GM18519 (cell line): Measurements from ENCODE around the gene TRAF5.
A peak's percentile ranks its signal among the peaks of the same experiment; 100 is the strongest.
"Not testable (repeated sequence)": the region's sequence is repeated elsewhere in the genome, so short reads cannot be mapped to it uniquely, and the experiment has no call there.

Experiments used
- ATAC-seq: cut with Tn5 transposase; IDR thresholded peaks from one replicate; pipeline ENCODE4 v1.9.1; 2021; ENCODE audit warnings: mild to moderate bottlenecking, moderate library complexity; ENCODE audit not compliant: unreplicated experiment, low FRiP score

Gene TRAF5

DNA sequence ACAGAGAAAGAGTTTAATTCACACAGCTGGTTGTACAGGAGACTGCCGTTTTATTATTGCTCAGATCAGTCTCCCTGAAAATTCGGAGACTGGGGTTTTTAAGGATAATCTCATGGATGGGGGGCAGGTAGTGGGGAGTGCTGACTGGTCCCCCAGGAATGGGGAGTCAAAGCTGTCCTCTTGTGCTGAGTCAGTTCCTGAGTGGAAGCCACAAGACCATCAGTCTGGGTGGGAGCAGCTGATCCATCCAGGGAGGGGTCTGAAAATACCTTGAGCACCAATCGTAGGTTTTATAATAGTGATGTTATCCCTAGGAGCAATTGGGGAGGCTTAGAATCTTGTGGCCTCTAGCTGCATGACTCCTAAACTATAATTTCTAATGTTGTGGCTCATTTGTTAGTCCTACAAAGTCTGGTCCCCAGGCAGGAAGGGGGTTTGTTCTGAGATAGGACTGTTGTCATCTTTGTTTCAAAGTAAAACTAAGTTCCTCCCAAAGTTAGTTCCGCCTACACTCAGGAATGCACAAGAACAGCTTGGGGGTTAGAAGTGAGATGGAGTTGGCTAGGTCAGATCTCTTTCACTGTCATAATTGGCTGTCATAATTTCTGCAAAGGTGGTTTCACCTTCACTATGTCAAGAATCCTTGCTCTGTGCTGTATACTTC is 50.3 kb downstream of the TRAF5 start:
- no peak for ATAC-seq

DNA sequence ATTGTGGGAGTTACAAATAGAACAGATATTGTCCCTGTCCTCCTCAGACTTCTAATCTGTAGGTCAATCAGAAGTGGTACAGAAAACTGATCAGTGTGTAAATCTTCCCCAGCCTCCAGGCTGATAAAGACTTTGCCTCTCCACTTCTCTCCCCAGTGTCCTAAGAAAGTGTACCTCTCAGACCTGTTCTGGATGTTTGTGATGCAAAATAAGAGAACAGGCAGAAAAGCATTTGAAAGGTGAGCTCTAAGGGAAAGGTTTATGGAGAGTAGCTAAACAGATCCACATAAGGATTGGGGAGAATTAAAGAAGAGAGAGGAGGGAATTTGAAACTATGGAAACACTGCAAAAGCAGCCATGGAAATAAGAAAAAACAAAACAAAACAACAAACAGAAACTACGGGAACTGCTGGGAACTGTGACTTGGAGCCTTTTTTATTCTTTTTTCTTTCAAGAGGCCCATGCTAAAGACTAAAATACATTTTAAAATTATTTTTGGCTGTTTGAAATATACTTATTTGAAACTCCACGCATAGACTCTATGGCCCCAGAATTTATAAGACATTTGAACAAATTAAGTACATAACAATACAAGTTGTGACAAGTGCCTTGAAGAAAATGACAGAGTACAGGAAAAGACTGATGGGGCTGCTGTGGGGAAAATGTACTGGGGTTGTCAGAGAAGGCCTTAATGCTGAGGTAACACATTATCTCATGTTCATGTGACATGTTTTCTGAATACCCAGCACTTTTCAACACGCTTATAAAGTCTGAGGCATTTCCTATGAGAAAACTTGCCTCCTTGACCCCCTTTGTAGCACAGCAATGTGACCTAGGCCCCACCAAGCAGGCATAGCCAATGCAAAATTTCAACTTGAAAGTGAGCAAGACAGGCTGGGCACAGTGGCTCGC is 51.2 kb downstream of the TRAF5 start:
- ATAC-seq, result no peak

DNA sequence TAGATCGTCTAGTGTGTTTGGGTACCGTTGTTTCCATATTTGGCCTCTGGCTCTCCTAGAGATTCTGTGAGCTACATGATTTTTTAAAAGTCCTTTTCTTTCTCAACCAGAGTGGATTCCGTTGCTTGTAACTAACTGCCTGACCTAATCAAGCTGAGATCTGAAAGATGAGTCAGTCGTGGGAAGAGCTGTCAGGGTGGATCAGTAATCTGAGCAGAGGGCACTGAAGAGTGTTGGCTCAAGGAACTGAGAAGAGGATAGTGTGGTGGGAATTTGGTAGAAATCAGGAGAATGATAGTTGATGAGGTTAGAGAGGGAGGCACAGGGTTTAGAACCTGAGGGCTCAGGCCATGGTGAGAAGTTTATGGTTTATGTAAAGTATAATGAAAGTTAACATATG is 52.2 kb downstream of the TRAF5 start:
- no peak for ATAC-seq

DNA sequence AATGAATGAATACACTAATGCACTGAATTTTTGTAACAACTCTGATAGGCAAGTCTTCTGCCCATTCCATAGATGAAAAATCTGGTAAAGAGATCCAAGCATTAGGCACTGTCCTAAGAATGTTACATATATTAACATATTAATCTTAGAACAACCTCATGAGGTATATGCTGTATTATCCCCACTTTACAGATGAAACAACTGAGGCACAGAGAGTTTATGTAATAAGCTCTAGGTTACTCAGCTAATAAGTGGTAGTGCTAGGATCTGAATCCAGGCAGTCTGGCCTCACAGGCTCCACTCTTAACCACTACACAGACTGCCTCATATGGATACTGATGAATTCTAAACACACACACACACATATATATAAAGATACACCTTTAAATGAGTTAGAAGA is 52.8 kb downstream of the TRAF5 start:
- no peak for ATAC-seq

DNA sequence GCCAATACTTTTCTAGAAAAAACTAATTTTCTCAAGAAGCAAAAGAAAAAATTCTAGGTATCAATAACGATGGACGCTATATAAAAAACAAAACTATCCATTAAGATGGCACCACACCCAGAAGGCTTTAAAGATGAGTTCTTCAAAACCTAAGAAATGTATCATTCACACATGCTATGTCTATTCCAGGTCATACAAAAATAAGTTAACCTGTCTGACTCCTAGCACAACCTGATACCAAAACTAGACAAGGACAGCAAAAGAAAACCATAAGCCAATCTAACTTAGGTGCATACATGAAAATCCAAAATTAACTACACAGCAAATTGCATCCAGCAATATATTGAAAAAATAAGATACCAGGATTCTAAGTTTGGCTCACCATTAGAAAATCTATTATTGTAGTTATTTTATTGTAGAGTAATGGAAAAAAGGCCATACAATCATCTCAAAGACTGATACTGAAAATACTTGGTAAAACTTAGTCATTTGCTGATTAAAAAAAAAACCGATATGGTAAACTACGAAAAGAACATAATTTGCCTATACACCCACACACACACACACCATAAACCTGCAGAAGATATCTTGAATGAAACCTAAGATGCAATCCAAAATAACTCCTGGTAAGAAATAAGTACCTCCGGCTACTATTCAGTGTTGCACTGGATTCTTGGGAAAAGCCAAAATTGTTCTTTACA is 55.0 kb downstream of the TRAF5 start:
- ATAC-seq, result peak; percentile 30

DNA sequence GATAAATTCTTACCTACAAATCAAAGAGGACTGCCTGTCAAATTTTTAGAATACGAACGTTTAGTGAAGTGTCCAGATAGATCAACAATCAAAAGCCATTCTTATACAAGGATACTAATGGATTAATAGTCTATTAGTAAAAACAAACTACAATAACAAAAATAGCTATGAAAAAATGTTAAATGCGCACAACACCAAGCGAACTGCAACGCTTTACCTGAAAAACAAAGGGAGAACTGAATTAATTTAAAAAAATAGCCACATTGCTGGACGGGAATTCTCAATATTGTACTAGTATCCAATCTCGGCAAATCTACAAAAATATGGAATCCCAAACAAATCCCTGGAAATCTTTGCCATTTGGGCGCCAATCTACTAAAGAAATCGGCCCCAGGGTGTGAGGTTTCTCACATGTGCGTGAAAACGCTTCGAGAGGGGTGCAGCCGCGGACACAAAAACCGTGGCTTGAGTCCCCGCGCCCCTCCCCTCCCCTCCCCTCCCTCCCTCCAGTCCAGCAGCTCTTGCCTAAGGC is 55.6 kb downstream of the TRAF5 start:
- ATAC-seq, result no peak

DNA sequence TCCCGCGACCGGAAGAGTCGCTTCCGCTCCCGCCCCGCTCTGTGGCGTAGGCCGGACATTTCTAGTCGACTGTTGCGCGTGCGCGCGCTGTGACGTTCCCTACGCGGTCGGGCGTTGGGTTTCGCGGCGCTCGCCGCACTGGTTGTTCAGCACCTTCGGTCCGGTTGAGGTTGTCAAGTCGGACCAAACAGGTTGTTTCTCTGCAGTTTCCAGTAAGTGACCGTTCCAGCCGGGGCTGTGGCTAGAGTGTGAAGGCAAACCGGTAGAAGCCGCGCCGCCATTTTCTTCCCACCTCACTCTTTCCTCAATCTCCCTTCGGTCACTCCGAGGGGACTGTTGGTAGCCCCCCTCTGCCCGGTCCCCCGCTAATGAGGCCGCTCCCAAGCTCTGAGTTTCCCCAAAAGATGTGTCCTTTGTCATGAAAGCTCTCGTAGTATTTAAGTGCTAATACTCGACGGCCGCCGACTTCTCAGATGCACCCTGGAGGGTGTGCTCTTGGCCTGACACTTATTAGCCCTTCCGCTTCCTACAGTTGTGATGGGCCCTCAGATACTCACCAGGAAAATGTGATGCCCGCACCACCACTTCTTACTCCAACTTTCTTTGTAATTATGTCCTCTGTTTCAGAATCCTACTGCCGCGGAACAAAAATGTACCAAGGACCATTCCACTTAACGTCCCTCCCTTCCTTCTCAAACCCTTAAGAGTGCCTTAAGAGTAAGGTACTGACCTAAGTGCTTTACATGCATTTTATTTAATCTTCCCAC is 56.3 kb downstream of the TRAF5 start:
- peak; percentile 84 for ATAC-seq

DNA sequence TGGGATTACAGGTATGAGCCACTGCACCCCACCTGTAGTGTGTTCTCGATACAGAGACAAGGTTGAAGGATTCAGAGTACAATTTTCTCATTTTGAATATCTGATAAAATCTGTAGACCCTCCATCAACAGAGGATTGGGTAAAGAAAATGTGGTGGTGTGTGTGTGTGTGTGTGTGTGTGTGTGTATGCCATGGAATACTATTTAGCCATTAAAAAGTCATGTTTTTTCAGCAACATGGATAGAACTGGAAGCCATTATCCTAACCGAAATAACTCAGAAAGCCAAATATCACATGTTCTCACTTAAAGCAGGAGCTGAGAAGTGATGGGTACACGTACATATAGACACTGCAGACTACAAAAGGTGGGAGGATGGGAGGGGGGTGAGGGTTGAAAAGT is 57.9 kb downstream of the TRAF5 start:
- ATAC-seq, result no peak

DNA sequence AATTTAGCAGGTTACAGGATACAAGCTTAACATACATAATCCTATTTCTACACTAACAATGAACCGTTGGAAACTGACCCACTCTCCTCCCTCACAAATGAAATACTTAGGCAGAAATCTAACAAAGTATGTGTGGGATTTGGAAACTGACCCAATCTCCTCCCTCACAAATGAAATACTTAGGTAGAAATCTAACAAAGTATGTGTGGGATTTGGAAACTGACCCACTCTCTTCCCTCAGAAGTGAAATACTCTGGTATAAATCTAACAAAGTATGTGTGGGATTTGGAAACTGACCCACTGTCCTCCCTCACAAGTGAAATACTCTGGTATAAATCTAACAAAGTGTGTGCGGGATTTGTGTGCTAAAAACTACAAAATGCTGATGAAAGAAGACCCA is 60.3 kb downstream of the TRAF5 start:
- no peak for ATAC-seq

DNA sequence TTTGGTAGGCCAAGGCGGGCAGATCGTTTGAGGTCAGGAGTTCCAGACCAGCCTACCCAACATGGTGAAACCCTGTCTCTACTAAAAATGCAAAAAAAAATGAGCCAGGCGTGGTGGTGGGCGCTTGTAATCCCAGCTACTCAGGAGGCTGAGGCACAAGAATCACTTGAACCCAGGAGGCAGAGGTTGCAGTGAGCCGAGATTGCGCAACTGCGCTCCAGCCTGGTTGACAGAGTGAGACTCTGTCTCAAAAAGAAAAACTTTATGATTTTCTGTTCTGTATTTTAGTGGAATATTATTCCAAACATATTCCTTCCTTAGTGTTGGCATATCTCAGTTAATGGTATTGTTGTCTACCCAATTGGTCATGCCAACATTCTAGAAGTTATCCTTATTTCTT is 64.2 kb downstream of the TRAF5 start:
- ATAC-seq, result not testable (repeated sequence)

DNA sequence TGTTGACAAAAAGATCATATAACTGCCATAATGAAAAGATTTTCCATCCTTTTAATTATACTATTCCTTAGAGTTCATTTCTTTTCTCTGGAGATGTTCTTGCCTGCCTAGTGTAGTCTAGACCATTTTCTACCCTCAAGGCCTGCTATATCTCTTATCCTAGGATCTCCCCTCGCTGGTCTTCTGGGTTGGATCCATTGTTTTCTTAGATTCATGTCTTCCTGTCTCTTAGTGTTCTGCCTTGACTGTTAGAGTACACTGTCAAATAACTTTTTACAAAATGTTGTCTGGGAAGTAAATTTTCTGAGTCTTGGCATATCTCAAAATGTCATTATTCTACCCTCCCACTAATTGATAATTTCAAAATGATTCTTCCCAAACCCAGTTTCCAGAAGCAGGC is 66.6 kb downstream of the TRAF5 start:
- ATAC-seq, result no peak

DNA sequence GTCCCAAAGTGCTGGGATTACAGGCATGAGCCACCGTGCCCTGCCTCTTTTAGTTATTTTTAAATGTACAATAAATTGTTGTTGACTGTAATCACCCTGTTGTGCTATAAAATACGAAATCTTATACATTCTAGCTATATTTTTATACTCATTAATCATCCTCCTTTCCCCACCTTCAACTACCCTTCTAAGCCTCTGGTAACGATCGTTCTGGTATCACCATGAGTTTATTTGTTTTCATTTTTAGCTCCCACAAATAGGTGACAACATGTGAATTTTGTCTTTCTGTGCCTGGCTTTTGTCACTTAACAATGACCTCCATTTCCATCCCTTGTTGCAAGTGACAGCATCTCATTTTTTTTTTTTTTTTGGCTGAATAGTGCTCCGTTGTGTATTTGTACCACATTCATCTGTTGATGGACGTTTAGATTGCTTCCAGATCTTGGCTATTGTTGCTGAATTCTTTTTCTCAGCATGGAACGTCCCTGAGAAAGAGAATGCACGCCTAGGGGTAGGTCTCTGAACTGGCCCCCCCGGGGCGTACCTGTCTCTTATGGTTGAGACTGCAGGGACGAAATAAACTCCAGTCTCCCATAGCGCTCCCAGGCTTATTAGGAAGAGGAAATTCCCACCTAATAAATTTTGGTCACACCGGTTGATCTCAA is 71.8 kb downstream of the TRAF5 start:
- ATAC-seq, result not testable (repeated sequence)

DNA sequence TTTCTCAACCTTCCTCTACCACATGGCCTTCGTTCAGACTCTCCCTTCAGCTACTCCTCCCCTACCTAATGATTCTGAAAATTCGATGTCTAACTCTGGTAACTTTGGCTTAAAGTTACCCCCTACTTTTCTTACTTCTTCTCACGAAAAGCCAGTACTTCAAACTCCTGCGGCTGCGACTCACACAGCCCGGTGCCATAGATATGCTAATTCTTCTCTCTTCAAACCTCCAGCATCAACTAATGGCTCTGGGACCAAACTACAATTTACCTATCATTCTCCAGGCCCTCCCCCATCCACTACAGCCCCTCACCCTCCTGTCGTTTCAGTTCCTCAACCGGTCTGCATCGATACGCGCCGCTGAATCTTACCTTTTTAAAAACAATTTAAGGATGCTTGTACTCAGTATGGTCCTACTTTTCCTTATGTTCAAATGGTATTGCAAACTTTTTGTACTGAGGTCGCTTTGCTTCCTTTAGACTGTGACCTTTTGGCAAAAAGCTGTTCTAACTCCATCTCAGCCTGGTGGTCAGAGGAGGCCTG is 73.3 kb downstream of the TRAF5 start:
- ATAC-seq, result not testable (repeated sequence)

DNA sequence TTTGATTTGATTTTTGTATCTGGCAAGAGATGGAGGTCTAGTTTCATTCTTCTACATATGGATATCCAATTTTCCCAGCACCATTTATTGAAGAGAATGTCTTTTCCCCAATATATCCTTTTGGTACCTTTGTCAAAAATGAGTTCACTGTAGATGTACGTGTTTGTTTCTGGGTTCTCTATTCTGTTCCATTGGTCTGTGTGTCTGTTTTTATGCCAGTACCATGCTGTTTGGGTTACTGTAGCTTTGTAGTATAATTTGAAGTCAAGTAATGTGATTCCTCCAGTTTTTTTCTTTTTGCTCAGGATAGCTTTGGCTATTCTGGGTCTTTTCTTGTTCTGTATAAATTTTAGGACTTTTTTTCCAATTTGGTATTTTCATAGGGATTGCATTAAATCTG is 75.1 kb downstream of the TRAF5 start:
- not testable (repeated sequence) for ATAC-seq

DNA sequence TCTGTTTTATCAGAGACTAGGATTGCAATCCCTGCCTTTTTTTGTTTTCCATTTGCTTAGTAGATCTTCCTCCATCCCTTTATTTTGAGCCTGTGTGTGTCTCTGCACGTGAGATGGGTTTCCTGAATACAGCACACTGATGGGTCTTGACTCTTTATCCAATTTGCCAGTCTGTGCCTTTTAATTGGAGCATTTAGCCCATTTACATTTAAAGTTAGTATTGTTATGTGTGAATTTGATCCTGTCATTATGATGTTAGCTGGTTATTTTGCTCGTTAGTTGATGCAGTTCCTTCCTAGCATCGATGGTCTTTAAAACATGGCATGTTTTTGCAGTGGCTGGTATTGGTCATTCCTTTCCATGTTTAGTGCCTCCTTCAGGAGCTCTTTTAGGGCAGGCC is 79.5 kb downstream of the TRAF5 start:
- ATAC-seq, result not testable (repeated sequence)

DNA sequence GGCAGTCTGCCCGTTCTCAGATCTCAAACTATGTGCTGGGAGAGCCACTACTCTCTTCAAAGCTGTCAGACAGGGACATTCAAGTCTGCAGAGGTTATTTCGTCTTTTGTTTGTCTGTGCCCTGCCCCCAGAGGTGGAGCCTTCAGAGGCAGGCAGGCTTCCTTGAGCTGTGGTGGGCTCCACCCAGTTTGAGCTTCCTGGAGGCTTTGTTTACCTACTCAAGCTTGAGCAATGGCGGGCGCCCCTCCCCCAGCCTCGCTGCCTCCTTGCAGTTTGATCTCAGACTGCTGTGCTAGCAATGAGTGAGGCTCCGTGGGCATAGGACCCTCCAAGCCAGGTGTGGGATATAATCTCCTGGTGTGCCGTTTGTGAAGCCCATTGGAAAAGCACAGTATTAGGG is 81.1 kb downstream of the TRAF5 start:
- not testable (repeated sequence) for ATAC-seq

DNA sequence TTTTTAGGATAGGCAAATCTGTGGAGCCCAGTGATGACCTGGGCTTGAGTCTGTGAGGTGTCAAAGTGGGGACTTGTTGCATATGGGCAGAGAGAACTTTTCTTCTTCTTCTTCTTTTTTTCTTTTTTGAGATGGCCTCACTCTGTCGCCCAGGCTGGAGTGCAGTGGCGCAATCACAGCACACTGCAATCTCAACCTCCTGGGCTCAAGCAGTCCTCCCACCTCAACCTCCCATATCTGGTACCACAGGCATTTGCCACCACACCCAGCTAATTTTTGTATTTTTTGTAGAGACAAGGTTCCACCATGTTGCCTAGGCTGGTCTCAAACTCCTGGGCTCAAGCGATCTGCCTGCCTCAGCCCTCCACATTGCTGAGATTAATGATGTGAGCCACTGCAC is 85.0 kb downstream of the TRAF5 start:
- no peak for ATAC-seq

DNA sequence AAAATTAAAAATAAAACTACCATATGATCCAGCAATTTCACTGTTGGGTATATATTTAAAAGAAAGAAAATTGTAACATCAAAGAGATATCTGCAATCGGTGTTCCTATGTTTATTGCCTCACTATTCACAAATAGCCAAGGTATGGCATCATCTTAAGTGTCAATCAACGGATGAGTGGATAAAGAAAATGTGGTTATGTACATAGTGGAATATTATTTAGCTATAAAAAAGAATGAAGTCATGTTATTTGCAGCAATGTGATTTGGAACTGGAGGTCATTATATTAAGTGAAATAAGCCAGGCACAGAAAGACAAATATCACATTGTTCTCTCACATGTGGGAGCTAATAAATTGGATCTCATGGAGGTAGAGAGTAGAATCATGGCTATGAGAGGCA is 89.1 kb downstream of the TRAF5 start:
- no peak for ATAC-seq

DNA sequence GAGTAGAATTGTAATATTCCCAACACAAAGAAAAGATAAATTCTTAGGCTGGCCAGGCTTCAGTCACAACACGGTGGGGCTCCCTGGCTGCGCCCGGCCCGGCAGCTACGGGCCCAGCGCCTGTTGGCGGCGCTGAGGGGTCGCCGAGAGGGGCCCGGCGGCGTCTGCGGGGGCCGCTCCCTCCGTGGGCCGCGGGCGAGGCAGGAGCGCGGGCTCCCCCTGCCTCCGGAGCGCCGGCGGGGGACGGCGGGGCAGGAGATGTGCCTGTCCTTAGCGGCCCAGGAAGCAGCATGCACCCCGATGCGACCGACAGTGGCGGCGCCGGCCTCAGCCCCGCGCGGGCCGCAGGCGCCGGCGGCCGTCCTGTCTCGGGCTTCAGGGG is 89.6 kb downstream of the TRAF5 start:
- peak; percentile 40 for ATAC-seq
